CD4-positive, alpha-beta T cell treated with Interleukin-10 for 1 hour (primary cell): ENCODE measurements around the gene ZNF766.
"Not testable (repeated sequence)": the region's sequence is repeated elsewhere in the genome, so short reads cannot be mapped to it uniquely, and the experiment has no call there.

Source experiments
- DNase-seq: peaks from one replicate; pipeline ENCODE4 v3.0.0-alpha.2; 2020

ZNF766 gene

DNA sequence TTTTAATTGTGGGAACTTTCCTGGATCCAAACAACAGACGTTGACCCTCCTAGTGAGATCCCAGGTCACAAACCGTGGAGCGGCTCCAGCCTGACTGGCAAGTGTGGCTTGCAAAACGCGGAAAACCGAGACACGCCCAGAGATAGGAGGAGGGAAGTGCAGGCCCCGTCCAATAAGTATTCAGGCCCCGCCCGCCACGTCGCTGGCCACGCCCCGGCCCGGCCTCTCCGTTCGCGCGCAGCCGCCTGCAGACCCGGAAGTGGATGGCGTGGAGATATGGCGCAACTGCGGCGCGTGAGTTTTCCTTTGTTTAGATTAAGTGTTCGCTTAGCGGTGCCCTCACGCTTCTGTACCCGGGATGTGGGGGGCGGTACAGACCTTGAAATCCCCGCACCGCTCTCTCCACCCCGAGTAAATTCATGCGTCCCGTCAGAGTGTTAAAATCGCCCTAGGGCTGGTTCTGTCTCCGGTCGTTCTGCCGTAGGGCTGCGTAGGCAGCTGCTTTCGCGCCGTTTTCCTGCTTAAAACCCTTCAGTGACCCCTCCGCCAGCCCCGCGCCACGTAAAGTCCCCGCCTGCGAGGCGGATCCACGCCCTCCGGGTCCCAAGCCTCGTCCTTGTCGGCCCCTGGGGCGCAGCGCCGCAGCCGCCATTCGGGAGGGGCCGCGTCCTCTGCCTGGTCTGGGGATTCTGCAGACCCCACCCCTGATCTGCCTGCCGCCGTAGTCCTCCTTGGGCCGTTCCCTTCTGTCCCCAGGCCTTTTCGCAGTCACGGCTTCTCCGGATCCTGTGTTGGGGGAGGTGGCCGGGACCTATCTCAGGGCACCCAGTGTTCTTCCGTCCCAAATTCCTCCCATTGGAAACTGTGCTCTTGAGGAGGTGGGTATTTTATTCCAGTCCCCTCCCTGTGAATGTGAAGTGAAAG, at the start of gene ZNF766:
TSS of gene ZNF766 (plus strand) at position 250 of the 924 bp plus-strand sequence. CDS start at position 277, 27 bp downstream.
- DNase-seq = peak; percentile 96

DNA sequence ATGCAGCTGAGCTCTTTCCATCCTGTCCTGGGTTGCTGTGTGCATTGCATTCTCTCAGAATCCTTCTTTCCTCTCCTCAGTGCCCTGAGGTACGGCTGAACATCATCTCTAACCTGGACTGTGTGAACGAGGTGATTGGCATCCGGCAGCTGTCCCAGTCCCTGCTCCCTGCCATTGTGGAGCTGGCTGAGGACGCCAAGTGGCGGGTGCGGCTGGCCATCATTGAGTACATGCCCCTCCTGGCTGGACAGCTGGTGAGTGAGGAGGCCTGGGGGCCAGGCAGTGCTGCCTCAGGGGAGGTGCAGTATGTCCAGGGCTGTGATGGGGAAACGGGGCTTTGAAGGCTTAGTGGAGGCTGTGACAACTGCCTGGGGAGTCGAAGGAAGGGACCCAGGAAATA, 49.8 kb upstream of the ZNF766 start:
- DNase-seq = no peak

DNA sequence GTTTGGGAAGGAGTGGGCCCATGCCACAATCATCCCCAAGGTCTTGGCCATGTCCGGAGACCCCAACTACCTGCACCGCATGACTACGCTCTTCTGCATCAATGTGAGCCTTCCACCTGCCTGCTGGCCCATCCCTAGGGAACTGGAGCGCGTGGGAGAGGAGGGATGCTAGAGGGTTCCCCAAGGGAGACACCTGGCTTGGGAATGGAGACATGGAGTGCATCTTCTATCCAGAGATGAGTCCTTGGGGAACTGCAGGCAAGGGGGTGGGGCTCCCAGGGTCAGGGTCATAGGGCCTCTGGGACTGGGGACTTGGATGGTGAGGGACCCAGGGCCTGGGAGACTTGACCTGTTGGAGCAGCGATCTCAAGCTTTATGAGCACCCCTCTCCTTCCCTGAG, 48.4 kb upstream of the ZNF766 start:
- DNase-seq = no peak

DNA sequence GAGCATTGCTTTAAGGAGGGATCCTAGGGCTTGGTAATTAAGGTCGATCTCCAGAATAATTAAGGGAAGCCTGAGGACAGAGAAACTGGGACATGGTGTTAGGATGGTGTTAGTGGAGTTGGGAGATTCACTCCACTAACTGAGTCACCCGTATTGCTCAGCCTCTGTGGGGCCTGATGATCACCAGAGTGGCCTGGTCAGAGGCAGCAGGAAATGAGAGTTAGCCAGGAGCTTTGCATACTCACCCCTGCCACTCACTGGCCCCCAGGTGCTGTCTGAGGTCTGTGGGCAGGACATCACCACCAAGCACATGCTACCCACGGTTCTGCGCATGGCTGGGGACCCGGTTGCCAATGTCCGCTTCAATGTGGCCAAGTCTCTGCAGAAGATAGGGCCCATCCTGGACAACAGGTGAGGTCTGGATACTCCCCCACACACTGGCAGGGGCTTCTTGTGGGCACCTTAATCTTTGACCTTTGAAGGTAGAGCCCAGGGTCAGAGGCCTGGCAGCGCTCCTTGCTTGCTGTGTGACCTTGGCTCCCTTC, 47.5 kb upstream of the ZNF766 start:
- DNase-seq = no peak

DNA sequence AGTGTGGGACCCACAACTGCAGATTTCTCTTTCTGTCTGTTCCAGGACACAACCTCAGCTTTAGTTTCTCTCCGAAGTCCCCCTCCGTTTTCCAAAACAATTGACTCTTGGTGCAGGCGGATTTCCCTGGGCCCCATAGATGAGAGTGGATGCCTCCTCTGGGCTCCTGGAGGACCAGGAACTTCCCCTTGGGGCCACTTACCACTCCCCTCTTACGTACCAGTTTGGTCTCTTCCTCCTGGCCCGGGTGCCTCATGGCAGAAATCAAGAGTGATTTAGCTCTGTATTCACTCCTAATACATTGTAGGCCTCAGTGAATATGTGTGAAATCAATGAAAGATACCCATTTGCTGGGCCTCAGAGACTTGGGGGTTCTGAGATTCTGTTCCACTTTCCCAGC, 45.2 kb upstream of the ZNF766 start:
- no peak for DNase-seq

DNA sequence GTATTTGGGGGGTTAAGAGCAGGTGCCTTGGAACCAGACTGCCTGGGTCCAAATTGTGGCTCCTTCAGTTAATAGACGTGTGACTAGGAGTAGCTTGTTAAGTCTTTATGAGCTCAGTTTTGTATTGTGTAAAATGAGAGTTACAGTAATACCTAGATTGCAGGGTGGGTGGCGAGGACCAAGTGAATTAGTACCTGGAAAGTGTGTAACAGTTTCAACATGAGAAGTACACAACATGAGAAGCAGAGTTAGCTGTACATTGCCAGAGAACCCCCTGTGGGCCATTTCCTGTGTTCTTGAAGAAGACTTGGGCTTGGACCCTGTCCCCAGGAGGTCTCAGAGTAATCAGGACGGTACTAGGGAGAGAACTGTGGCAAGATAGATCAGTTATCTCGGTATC, 42.7 kb upstream of the ZNF766 start:
- no peak for DNase-seq

DNA sequence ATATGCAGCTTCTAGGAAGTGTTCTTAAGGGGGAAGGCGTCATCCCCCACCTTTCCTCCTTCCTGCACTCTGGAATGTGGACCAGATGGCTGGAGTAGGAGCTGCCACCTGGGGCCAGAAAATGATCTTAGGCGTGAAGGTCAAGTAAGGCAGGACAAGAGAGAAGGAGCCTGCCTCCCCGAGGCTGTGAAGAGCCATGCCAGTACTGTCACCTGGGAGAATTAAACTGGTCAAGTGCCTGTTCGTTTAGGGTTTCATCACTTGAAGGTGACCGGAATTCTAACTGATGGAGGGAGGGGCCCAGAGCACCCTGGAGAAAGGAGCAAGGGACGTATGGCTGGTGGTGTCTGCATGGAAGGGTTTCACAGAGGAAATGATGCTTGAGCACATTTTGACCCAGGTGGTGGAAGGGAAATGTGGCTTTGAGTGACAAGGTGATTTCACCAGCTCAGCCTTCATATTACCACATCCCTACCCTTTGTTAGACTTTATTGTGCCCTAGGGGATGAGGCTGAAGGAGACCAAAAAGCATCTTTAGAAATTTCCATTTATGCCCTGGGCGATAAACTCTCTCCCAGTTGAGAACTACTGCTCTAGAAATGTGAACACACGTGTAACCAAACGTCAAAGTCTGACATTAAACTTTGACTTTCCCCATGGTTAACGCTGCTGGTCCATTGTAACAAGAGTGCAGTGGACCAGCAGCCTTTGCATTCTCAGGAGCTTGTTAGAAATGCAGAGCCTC, 42.0 kb upstream of the ZNF766 start:
- DNase-seq = no peak

DNA sequence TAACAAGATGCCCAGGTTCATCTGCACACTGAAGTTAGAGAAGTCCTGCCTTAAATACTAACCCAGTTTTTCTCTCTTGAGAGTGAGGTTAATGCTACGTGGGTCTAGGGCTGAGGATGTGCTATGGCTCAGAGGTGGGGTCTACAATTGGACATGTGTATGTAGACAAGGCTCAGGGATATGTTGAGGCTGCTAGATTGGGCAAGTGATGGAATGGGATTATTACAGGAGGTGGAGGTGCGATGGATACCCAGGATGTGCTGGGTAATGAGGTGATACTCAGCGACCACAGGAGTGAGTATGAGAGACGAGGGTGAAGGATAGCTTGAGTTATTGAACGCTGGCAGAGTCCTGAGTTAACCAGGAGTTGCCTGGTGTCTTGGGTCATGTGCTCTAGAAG, 41.4 kb upstream of the ZNF766 start:
- DNase-seq = no peak

DNA sequence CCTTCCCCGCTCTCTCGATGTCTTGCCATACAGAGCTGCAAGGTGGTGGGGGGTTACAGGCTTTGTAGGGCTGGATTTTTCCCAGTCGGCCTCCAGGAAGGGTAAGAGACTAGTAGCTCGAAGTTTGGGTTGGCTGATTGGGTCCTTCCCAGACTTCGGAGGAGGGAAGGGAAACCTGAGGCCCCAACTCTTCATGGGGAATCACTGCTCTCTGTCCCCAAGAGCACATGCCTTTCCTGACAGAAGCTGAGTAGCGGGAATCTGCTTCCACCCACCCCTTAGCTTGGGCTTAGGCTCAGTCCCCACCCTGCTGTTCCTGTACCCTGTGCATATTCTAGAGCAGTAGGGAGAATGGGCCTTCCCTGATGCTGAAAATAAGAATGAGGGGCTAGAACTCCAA, 39.9 kb upstream of the ZNF766 start:
- DNase-seq = no peak

DNA sequence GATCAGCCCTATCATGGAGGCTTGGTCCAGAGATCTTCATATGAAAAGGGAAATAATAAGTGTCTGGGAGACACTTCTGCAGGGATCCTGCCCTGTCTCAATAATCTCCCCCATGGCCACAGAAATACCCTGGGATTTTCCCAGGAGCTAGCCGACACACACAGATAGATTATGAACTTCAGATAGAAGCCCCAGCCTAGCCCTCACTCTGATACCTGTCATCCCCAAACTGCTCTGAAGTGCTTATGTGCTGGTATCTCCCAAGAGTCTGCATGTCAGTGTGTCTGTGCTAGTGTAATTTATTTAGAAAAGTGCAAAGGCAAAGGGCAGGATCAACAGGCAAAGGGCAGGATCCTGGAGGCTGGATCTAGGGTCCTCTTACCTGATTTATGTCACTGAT, 38.7 kb upstream of the ZNF766 start:
- no peak for DNase-seq

DNA sequence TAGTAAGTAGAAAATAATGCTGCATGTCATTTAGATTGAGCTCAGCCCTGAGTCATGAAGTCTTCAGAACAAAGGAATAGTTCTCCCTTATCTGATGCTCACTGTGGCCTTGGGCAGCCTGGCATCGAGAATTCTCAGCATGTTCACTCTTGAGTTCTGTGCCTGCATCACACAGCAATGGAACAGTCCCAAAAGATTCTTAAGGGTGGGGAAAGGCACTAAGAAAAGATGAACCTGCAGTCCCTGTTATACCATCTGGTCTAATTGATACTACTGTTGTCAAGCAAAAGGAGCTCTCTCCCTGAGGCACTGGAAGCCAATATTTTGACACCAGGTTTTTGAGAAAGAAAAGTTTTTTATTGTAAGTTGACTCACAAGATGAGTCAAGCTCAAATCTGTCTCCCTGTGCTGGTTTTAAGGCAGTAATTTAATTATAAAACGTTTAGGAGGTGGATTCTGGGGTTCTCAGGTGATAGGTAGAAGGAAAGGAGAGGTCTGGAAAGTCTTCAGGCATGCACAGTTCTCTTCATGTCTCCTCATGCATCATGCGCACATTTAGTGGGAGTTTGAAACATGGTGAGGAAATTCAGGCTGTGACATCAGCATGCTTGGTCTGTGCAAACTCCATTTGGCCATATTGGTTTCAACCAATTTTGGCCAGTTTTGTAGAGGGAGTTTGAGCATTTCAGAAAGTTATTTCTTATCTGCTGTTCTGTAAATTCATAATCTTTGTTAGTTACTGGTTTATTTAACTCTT, 38.1 kb upstream of the ZNF766 start:
- DNase-seq = no peak

DNA sequence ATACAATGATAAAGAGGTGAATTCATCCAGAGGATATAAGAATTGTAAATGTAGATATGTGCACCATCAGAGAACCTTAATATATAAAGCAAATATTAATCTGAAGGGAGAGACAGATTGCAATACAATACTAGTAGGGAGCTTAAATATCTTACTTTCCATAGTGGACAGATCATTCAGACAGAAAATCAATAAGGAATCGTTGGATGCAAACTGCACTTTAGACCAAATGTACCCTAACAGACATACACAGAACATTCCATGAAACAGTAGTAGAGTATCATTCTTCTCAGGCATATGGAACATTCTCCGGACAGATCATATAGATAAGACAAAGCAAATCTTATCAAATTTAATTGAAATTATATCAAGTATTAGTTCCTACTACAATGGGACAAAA, 35.0 kb upstream of the ZNF766 start:
- DNase-seq = no peak

DNA sequence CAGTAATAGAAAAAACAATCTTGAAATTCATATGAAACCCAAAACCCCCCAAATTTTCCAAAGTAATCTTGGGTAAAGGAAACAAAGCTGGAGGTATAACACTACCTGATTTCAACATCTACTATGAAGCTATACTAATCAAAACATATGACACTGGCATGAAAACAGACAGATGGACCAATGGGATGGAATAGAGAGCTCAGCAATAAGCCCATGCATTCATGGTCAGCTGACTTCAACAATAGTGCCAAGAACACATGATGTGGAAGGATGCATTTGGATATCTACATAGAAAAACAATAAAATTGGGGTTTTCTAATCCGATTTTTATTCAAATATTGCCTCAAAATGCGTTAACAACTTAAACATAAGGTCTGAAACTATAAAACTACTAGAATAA, 32.2 kb upstream of the ZNF766 start:
- DNase-seq = no peak

DNA sequence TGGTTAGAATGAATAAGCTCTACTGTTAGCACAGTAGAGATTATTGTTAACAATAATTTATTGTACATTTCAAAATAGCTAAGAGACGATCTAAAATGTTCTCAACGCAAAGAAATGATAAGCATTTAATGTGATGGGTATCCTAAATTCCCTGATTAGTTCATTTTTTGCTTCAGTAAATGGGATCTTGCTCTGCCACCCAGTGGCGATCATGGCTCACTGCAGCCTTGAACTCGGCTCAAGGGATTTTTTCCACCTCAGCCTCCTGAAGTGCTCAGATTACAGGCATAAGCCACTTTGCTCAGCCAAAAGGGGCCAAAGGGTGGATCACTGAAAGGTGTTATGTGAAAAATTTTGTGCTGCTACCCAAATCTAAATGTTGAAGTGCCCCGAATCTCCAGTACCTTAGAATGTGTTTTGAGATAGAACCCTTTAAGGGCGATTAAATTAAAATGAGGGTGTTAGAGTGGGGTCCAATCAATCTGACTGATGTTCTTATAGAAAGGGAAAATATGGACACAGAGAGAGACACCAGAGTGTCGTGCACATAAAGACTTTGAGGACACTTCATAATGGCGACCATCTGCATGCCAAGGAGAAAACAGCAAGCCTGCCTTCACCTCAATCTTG, 31.5 kb upstream of the ZNF766 start:
- DNase-seq = peak; percentile 68

DNA sequence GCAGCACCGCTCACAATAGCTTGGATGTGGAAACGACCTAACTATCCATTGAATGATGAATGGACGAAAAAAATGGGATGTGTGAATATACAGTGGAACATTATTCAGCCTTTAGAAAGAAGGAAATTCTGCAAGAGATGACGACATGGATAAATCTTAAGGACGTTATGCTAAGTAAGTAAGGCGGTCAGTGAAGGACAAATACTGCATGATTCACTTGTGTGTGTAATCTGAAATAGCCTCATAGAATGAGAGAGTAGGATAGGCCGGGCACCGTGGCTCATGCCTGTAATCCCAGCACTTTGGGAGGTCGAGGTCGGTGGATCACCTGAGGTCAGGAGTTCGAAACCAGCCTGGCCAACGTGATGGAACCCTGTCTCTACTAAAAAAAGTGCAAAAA, 25.4 kb upstream of the ZNF766 start:
- DNase-seq = no peak

DNA sequence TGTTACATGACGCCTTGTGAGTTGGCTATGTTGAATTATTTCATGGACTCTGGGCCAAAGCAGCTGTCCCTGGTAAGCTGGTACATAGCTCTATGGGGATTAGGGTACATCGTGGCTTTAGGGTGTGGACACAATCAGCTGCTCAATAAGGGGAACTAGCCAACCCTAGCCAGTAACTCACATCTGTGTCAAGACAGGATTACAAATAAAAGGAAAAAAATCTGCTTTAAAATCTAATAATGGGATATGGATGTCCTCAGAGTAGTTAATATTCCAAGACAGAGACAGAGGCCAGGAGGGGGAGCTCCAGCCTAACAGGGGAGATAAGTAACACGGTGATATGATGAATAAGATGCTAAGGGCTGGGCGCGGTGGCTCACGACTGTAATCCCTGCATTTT, 21.1 kb upstream of the ZNF766 start:
- DNase-seq = peak; percentile 68

DNA sequence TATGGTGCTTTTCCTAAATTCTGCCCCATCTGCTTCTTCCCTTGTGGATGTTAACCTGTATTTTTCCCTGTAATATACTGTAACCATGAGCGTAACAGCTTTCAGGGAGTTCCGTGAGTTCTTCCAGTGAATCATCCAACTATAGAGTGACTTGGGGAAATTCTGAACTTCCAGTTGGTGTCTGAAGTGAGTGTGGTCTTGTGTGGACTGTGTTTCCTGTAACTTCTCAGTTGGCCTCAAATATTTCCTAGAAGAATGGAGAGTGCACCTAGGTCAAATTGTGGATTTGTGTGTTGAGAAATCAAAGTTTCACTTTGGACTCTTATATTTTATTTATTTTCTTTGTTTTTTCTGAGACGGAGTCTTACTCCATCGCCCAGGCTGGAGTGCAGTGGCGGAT, 11.0 kb upstream of the ZNF766 start:
- no peak for DNase-seq

DNA sequence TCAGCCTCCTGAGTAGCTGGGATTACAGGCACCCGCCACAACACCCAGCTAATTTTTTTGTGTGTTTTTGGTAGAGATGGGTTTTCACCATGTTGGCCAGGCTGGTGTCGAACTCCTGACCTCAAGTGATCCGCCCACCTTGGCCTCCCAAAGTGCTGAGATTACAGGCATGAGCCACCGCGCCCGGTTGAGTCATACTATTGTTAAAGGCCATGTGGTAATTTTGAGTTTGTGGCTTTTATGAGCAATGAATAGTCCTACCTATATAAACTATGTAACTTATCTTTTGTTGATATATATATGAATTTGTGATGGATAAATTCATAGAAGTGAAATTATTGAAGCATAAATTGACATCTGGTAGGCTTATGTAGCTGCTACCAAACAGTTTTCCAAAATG, 3.8 kb upstream of the ZNF766 start:
- not testable (repeated sequence) for DNase-seq

DNA sequence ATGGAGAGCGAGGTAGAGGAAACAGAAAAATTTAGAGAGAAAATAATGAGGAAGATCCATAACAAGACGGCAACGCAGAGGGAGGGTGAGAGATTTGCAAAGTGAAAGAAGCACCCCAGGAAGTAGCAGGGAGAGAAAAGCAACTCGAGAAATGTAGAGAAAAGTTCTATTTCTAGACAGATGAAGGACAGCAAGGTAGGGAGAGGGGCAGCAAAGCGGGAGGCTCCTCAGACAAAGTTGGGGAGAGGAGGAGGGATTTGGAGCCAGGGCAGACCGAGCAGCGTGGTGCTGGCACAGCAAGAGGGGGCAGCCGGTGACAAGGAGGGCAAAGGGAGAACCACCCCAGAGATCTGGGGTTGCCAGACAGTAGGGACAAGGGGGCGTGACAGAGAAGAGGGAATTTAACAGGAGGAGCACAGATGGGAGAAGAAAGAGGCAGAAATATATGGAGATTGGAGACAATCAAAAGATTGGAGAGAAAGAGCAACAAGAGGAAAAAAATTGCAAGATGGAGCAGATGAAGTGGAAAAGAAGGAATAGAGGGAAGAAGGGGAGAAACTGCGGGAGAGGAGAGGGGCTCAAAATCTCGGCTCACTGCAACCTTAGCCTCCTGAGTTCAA, 989 bp downstream of the ZNF766 start:
- peak; percentile 12 for DNase-seq

DNA sequence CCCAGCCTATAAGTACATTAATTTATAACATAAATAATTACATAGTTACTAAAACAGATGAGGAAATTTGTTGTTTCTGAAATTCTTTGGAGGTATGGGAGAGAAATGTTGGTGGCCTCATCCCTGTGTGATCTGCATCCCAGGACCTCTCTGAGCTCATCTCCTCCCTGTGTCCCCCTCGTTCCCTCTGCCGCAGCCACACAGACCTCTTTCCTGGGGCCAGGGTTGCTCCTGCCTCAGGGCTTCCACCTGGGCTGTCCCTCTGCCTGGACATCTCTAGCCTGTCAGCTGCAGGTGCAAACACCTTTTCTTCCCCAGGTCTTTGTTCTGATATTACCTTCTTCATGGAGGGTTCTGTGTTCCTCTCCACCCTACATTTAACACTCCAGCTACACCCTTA, 3.9 kb downstream of the ZNF766 start:
- DNase-seq = no peak

DNA sequence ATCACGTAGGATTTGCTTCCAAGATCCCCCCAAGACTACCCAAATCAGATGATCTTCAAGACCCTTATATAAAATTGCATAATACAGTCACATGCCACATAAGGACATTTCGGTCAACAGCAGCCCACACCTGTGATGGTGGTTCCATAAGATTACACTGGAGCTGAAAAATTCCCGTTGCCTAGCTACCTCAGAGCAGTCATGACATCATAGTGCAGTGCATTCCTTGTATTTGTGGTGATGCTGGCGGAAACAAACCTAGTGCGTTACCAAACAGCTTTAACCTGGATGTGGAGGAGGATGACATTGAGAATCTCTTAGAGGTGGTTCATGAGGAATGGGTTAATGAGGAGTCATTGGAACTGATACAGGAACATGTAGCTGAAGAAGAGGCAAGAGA, 4.8 kb downstream of the ZNF766 start:
- no peak for DNase-seq

DNA sequence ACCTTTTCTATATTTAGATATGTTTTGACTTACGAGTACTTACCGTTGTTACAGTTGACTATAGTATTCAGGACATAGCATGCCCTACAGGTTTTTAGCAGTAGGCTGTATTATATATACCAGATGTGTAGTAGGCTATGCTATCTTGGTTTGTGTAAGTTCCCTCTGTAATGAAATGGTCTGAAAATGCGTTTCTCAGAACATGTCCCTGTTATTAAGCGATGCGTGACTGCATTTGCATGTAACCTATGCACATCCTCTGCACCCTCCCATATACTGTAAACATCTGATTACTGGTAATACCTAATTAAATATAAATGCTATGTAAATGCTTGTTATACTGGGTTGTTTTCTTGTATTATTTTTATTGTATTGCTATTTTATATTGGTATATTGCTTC, 6.6 kb downstream of the ZNF766 start:
- DNase-seq = no peak
